HG02840 (cell line): ENCODE results near the gene BRD3.
"Not testable (repeated sequence)": the region's sequence is repeated elsewhere in the genome, so short reads cannot be mapped to it uniquely, and the experiment has no call there.

ENCODE experiments used
- ATAC-seq: cut with Tn5 transposase; IDR thresholded peaks from one replicate; pipeline ENCODE4 v1.9.1; 2021; ENCODE audit warnings: mild to moderate bottlenecking, moderate library complexity, moderate number of reproducible peaks; ENCODE audit not compliant: unreplicated experiment, low FRiP score

Gene BRD3

GRCh38 chr9:133995012-133995896, 72.6 kb downstream of the BRD3 start:
- ATAC-seq, result no peak

GRCh38 chr9:133994353-133995011, 73.3 kb downstream of the BRD3 start:
- ATAC-seq, result no peak

GRCh38 chr9:133993635-133994253, 74.1 kb downstream of the BRD3 start:
- no peak for ATAC-seq

GRCh38 chr9:133992780-133993634, 74.8 kb downstream of the BRD3 start:
- peak; percentile 44 for ATAC-seq

- peak; percentile 46 for ATAC-seq
Observed at GRCh38 chr9:133991964-133992779, 75.7 kb downstream of the BRD3 start, which contains the start of gene VAV2. Gene VAV2 (minus strand): TSS chr9:133992324. CDS start chr9:133992278, 46 bp downstream.

GRCh38 chr9:133991214-133991921, 76.5 kb downstream of the BRD3 start:
- ATAC-seq, result peak; percentile 2

- no peak for ATAC-seq
Observed at GRCh38 chr9:133990366-133991213, 77.2 kb downstream of the BRD3 start.

- ATAC-seq, result no peak
Observed at GRCh38 chr9:133989625-133990365, 78.0 kb downstream of the BRD3 start.

- not testable (repeated sequence) for ATAC-seq
Observed at GRCh38 chr9:133988771-133989170, 79.1 kb downstream of the BRD3 start.

GRCh38 chr9:133987946-133988665, 79.7 kb downstream of the BRD3 start:
- no peak for ATAC-seq

- ATAC-seq, result no peak
Observed at GRCh38 chr9:133987446-133987788, 80.4 kb downstream of the BRD3 start.

- ATAC-seq, result no peak
Observed at GRCh38 chr9:133986774-133987445, 80.9 kb downstream of the BRD3 start.

GRCh38 chr9:133986061-133986460, 81.8 kb downstream of the BRD3 start:
- no peak for ATAC-seq

GRCh38 chr9:133982971-133983720, 84.7 kb downstream of the BRD3 start:
- no peak for ATAC-seq

GRCh38 chr9:133981958-133982681, 85.7 kb downstream of the BRD3 start:
- no peak for ATAC-seq
